ENCODE measurements around the gene SSTR4. TPM values are rescaled to one million over a fixed set of nuclear protein-coding genes. Genes with fewer than 3 reads are reported as not detected.
A peak's percentile ranks its signal among the peaks of the same experiment; 100 is the strongest.

The SSTR4 gene
- total RNA-seq, 1 donor from 2014 or later, result not detected

DNA sequence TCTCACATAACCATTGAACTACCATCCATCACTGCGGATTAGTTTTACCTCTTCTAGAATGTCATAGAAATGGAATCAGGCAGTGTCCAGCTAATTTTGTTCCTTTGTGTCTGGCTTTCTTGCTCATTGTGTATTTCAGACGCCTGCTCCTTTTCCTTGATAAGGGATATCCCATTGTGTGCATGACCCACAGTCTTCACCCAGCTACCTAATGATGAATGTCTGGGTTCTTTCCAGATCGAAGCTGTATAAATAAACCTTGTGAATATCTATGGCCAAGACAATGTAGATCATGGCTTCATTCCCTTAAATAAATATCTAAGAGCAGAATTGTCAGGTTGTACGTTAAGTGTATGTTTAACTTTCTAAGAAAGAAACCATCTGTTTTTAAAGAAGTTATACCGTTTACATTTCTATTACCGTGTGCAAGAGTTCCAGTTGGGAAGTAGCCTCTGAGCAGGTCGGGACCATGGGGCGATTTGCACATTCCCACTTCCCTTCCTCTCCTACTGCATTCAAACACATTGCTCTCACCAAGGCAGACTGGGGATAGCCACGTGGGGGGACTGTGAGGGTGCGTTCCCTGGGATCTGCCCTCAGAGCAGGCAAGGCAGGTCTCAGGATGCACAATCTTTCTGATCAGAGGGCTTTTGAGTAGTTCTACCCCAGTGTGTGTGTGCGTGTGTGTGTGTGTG lies 37.9 kb downstream of the SSTR4 start:
- Mint-ChIP-seq H3K27me3 (ENCODE audit: low read depth) (peaks cover 22% of the 10 kb centered on the region), H3K27ac (no peak overlapping the region), H3K9me3 (no peaks in the 10 kb centered on the region), H3K4me3 (no peak overlapping the region), H3K4me1 (no peaks in the 10 kb centered on the region), H3K36me3 (no peaks in the 10 kb centered on the region)
- no peak for DNase-seq (ENCODE audit: low spot score in 2 of 2, unreplicated experiment in 2 of 2)
- TF ChIP-seq, protein P1, sequence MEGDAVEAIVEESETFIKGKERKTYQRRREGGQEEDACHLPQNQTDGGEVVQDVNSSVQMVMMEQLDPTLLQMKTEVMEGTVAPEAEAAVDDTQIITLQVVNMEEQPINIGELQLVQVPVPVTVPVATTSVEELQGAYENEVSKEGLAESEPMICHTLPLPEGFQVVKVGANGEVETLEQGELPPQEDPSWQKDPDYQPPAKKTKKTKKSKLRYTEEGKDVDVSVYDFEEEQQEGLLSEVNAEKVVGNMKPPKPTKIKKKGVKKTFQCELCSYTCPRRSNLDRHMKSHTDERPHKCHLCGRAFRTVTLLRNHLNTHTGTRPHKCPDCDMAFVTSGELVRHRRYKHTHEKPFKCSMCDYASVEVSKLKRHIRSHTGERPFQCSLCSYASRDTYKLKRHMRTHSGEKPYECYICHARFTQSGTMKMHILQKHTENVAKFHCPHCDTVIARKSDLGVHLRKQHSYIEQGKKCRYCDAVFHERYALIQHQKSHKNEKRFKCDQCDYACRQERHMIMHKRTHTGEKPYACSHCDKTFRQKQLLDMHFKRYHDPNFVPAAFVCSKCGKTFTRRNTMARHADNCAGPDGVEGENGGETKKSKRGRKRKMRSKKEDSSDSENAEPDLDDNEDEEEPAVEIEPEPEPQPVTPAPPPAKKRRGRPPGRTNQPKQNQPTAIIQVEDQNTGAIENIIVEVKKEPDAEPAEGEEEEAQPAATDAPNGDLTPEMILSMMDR (IDR thresholded peaks at IDR 0.05; ENCODE audit: unreplicated experiment), result no peak

DNA sequence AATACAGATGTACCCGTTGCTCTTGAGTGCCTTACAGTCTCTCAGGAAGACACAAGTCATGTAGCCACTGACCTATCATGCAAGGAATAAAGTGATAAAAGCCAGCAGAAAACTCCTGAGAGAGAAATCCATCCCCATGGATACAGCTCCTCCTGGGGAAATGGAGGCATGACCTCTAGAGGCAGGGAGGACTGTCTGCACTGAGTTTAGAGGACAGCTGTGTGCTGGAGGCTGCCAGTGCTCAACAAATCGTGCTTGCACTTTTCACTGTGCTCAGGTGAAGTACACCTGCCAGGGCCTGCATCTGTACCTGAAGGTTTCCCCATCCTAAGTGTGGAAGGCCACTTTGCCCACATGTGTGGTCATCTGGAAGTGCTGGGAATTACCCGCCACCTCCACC lies 38.9 kb downstream of the SSTR4 start:
- Mint-ChIP-seq H3K4me3 (no peak overlapping the region), H3K27ac (no peak overlapping the region), H3K36me3 (no peaks in the 10 kb centered on the region), H3K9me3 (no peaks in the 10 kb centered on the region), H3K27me3 (ENCODE audit: low read depth) (peaks cover 28% of the 10 kb centered on the region), H3K4me1 (no peaks in the 10 kb centered on the region)
- TF ChIP-seq, protein P1 (IDR thresholded peaks at IDR 0.05; ENCODE audit: unreplicated experiment), result no peak
- no peak for DNase-seq (ENCODE audit: low spot score in 2 of 2, unreplicated experiment in 2 of 2)

DNA sequence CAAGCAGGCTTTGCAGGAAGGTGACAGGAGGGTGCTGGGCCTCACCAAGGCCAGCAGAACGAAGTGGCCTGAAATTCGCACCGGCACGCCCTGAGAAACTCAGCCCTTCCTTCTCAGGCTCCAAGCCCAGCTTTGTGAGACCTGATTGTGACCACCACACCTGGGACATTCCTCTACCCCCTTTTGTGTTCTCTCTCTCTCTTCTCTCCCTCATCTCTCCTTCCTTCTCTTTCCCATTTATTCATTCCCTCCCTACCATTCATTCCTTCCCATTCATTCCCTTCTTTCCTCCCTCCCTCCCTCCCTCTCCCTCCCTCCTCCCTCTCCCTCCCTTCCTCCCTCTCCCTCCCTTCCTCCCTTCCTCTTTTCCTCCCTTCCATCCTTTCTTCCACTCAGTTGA lies 42.2 kb downstream of the SSTR4 start:
- no peak overlapping the region for H3K27ac Mint-ChIP-seq
- H3K4me1 Mint-ChIP-seq, result peaks cover 3% of the 10 kb centered on the region
- TF ChIP-seq, protein P1 (IDR thresholded peaks at IDR 0.05; ENCODE audit: unreplicated experiment), result no peak
- H3K36me3 Mint-ChIP-seq, result no peaks in the 10 kb centered on the region
- peaks cover 31% of the 10 kb centered on the region for H3K27me3 Mint-ChIP-seq (ENCODE audit: low read depth)
- H3K4me3 Mint-ChIP-seq, result no peak overlapping the region
- DNase-seq (ENCODE audit: low spot score in 2 of 2, unreplicated experiment in 2 of 2), result no peak
- no peaks in the 10 kb centered on the region for H3K9me3 Mint-ChIP-seq

DNA sequence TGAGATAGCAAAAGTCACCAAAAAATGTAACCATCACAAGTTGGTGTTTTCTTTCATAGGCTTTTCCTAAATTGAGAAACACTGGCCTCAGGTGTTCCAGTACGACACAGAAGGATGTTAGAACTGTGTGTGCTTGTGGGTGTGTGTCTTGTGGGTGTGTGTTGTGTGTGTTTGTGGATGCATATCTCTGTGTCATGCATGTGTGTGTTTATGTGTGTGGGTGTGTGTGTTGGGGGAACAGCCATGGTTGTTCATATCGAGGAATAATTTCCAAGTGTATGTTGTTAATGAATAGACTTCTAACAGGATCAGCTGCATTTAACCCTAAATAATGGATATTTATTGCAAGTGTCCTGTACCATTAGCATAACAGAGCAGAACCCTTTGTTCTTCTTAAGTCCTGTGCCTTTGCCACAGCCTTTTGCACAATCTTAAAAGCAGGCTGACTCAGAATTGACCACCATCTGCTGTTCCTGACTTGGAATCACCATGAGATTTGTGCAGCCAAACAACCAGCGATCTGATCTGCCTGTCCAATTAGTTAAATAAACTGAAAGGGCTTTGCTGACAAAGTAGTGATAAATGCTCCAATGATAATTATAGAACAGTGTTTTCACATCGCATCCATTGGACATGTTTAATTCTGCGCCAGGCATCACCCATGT lies 43.4 kb downstream of the SSTR4 start:
- no peak overlapping the region for H3K4me3 Mint-ChIP-seq
- TF ChIP-seq, protein P1 (IDR thresholded peaks at IDR 0.05; ENCODE audit: unreplicated experiment), result no peak
- peaks cover 31% of the 10 kb centered on the region for H3K27me3 Mint-ChIP-seq (ENCODE audit: low read depth)
- H3K27ac Mint-ChIP-seq, result no peak overlapping the region
- H3K4me1 Mint-ChIP-seq, result peaks cover 10% of the 10 kb centered on the region
- DNase-seq (ENCODE audit: low spot score in 2 of 2, unreplicated experiment in 2 of 2), result no peak
- no peaks in the 10 kb centered on the region for H3K9me3 Mint-ChIP-seq
- no peaks in the 10 kb centered on the region for H3K36me3 Mint-ChIP-seq

DNA sequence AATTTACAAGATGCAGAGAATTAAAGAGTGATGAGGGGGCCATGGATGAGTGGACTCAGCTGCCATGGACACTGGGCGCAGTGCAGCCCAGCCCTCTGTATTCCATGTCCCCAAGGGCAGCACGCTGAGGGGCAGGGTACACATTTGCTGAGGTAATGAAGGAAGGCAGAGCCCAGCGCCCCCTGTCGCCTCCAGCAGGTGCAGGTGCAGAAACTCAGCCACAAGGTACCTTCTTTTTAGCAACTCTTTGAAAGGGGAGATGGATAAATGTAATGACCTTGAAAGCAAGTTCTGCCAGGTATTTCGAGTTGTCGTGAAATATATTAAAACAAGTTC lies 43.9 kb downstream of the SSTR4 start:
- TF ChIP-seq, protein P1 (IDR thresholded peaks at IDR 0.05; ENCODE audit: unreplicated experiment), result peak; percentile 13
- Mint-ChIP-seq H3K27ac (no peak overlapping the region), H3K27me3 (ENCODE audit: low read depth) (peaks cover 31% of the 10 kb centered on the region), H3K36me3 (no peaks in the 10 kb centered on the region), H3K9me3 (no peaks in the 10 kb centered on the region), H3K4me1 (peaks cover 11% of the 10 kb centered on the region), H3K4me3 (no peak overlapping the region)
- DNase-seq (ENCODE audit: low spot score in 2 of 2, unreplicated experiment in 2 of 2), result no peak

Data from mesothelial cell of epicardium (in vitro differentiated cells).